NCI-H345 treated with DMSO at 0.1 percent for 48 hours (cell line): ENCODE measurements around the gene METTL14.

Experiments
- DNase-seq: peaks from one replicate; lab custom pipeline; 2025; ENCODE audit not compliant: unreplicated experiment; lab: John Stamatoyannopoulos, UW

METTL14 gene

DNA sequence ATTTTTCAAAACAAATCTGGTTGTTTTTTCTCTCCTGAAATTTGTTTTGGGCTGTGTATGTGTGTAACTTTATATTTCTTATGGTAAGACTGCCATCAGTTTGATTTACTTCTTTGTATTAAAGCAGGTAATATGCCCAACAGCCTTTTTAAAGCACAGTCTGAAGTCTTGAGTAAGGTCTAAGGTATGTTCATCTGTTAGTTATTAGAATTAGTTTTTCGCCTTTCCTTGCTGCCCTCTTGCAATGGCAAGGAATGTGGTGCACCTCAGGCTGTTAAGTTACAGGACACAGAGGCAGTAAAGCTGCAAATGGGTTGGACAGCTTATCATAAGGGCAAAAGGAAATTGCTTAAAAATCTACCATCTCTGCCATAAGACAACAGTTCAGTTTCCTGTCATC is 71.8 kb downstream of the METTL14 start:
- no peak for DNase-seq

DNA sequence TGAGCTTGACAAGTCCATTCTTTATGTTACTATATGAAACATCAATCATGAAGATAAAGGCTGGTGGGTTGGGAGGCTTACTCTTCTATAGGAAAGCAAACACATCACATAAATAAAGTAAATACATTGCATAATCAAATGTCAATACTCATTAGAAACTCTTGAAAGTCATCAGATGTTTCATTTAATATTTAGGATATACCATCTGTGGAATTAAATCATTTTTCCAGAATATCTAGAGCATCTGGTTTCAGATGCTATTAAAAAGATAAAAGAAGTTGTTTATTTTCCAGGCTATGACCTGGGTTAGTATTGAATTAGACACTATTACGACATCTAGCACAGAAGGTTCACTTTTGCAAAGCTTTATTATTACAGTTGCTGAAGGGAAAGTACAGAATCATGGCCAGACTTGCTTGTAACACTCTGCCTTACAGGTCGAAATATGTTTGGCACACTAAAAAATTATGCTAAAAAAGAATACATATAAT is 72.6 kb downstream of the METTL14 start:
- no peak for DNase-seq

DNA sequence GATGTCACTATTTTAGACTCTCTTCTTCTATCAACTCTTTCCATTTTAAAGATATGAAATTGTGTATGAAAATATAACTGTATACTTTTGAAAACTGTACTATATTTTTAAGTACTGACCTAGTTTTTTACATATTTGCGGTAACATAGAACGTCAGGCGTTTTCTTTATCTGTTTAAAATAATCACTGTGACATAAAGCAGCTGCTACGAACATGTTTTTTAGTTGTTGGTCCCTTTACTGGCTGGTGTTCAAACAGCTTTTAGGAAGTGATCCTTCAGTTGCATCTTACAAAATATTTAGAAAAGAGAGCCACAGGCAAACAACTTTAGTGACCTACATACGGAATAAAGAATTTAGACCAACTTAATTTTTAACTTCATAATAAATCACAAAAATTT is 73.1 kb downstream of the METTL14 start:
- DNase-seq: no peak

DNA sequence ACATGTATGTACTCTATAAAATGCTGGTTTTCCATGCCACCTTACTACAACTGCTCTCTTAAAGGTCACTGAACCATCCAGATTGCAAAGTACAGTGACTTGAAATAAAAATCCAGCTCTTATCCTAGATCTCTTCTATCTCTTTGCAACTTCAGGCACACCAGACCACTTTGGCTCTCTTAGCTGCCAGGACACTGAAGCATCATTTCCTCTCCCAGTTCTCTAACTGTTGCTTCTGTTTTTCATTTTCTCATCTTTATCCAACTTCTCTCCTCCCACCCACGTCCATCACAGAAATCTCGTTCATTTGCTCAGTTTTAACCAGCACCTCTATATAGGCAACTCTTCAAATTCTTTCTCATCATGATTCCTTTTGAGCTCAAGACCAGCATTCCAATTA is 74.3 kb downstream of the METTL14 start:
- no peak for DNase-seq

- no peak for DNase-seq
These were observed 74.9 kb downstream of the METTL14 start for GRCh38 chr4:118760092-118760491.

DNA sequence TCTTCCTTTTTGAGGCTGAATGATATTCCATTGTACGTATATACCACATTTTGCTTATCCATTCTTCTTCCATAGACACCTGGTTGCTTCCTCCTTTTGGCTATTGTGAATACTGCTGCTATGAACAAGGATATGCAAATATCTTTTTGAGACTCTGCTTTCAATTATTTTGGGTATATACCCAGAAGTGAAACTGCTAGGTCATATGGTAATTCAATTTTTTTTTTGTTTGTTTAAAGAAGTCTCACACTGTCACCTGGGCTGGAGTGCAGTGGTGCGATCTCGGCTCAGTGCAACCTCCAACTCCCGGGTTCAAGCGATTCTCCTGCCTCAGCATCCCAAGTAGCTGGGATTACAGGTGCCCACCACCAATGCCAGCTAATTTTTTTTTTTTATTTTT is 75.3 kb downstream of the METTL14 start:
- no peak for DNase-seq

GRCh38 chr4:118761397-118762016 is 76.3 kb downstream of the METTL14 start:
- no peak for DNase-seq

DNA sequence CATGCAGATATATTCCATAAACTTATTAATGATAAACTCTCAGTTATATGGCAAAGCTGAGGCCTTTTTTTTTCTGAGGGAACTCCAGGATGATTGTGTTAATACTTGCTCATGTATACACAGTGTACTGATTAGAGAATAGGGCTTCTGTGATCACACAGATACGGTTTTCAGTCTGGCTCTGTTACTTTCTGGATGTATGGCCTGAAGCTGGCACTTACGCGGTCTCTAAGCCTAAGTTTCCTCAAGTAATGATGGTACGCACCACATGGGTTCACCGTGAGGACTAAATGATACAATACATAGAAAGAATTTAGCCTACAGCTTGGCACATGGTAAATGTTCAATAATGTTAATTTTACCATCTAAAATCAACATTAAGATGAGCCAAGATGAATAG is 77.0 kb downstream of the METTL14 start:
- no peak for DNase-seq

DNA sequence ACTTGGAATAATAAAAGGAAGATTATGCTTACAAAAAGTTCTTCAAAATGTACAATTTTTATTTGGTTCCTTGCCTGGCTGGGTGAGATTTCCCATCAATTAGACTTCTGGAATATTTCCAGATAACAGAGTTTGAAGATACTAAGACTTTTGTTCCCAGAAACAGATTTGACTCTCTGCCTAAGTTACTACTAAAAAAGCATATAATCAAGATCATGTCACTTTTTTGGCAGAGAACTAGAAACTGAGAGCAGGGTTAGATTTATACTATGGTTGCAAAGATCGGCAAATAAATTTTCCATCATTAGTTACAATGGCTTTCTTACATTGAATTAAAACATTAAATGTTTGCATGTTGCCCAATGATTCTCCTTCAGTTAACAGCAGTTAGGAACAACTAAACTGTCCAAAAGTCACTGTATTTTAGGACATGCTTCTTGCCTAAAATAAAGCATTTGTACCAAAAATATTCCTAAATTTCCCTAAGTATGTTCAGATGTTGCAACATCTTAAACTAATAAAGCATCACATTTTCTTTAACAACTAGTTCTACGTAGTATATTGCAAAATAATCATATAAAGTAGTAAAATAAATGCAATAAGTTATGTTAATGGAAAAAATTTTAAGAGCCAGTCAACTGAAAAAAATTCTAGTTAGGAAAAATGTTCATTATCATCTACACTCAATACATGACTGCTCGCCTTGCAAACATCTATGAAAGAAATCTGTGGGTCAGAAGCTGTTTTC is 77.7 kb downstream of the METTL14 start:
- DNase-seq: no peak
